ENCODE measurements around the gene ENTPD1. TPM values are rescaled to one million over a fixed set of nuclear protein-coding genes. Genes with fewer than 3 reads are reported as not detected.

ENTPD1 gene
- total RNA-seq, 1 donor from 2014 or later = 41.6 TPM

- Histone ChIP-seq H3K36me3 (no peaks in the 10 kb centered on the region), H3K27me3 (no peaks in the 10 kb centered on the region), H3K4me1 (peaks cover 9 to 26% of the 10 kb centered on the region in 2 donors), H3K27ac (peak overlapping the region; percentile 63 to 69), H3K4me3 (no peak overlapping the region), H3K9me3 (no peaks in the 10 kb centered on the region)
- intact Hi-C loops (cut with DNase I) = no loop called here
- DNase-seq (ENCODE audit: low spot score in 2 of 2) = no peak
- no peak for TF ChIP-seq CTCF (IDR thresholded peaks at IDR 0.05)
Measured at GRCh38 chr10:95792874-95793285, 36.9 kb downstream of the ENTPD1 start.

GRCh38 chr10:95793401-95794045 is 37.6 kb downstream of the ENTPD1 start:
- no peaks in the 10 kb centered on the region for H3K27me3 ChIP-seq
- H3K4me1 ChIP-seq = peaks cover 7 to 23% of the 10 kb centered on the region in 2 donors
- no peak overlapping the region for H3K4me3 ChIP-seq
- intact Hi-C loops (cut with DNase I) = no loop called here
- TF ChIP-seq CTCF (IDR thresholded peaks at IDR 0.05) = no peak
- H3K36me3 ChIP-seq = no peaks in the 10 kb centered on the region
- no peaks in the 10 kb centered on the region for H3K9me3 ChIP-seq
- peak in 1 of 2 donors; percentile 21 for DNase-seq (ENCODE audit: low spot score in 2 of 2)
- H3K27ac ChIP-seq = peak overlapping the region; percentile 63 to 69

- no peaks in the 10 kb centered on the region for H3K9me3 ChIP-seq
Measured at GRCh38 chr10:95794195-95794594, 38.2 kb downstream of the ENTPD1 start.

GRCh38 chr10:95795602-95796001 is 39.6 kb downstream of the ENTPD1 start:
- Histone ChIP-seq H3K36me3 (no peaks in the 10 kb centered on the region), H3K4me1 (peaks cover 7 to 19% of the 10 kb centered on the region in 2 donors), H3K27me3 (no peaks in the 10 kb centered on the region), H3K4me3 (no peak overlapping the region), H3K9me3 (no peaks in the 10 kb centered on the region), H3K27ac (peak overlapping the region in 1 of 2 donors; percentile 3)
- no peak for DNase-seq (ENCODE audit: low spot score in 2 of 2)
- intact Hi-C loops (cut with DNase I) = no loop called here
- no peak for TF ChIP-seq CTCF (IDR thresholded peaks at IDR 0.05)

More at GRCh38 chr10:95794195-95794594, 38.2 kb downstream of the ENTPD1 start:
- Histone ChIP-seq H3K27me3 (no peaks in the 10 kb centered on the region), H3K36me3 (no peaks in the 10 kb centered on the region), H3K4me3 (no peak overlapping the region), H3K27ac (peak overlapping the region; percentile 3 to 63), H3K4me1 (peaks cover 7 to 19% of the 10 kb centered on the region in 2 donors)
- no peak for DNase-seq (ENCODE audit: low spot score in 2 of 2)
- TF ChIP-seq CTCF (IDR thresholded peaks at IDR 0.05) = no peak
- intact Hi-C loops (cut with DNase I) = no loop called here

GRCh38 chr10:95796504-95796903 is 40.5 kb downstream of the ENTPD1 start:
- no peak overlapping the region for H3K4me3 ChIP-seq
- TF ChIP-seq CTCF (IDR thresholded peaks at IDR 0.05) = no peak
- intact Hi-C loops (cut with DNase I) = no loop called here
- H3K27me3 ChIP-seq = no peaks in the 10 kb centered on the region
- DNase-seq (ENCODE audit: low spot score in 2 of 2) = no peak
- H3K27ac ChIP-seq = no peak overlapping the region
- no peaks in the 10 kb centered on the region for H3K9me3 ChIP-seq
- H3K36me3 ChIP-seq = no peaks in the 10 kb centered on the region
- H3K4me1 ChIP-seq = peaks cover 7 to 19% of the 10 kb centered on the region in 2 donors
